ENCODE measurements around the gene VCP. TPM values are rescaled to one million over a fixed set of nuclear protein-coding genes. Genes with fewer than 3 reads are reported as not detected.

Gene VCP
- total RNA-seq, 1 donor from 2014 or later, result 366 TPM

GRCh38 chr9:35051069-35051967, 21.1 kb downstream of the VCP start:
- intact Hi-C loops (cut with micrococcal nuclease), result loop anchor here (1.0 kb wide), 1 partner anchor 152 kb away; no protein-coding TSS in a partner anchor
- peaks cover 57% of the 10 kb centered on the region for H3K36me3 Mint-ChIP-seq (ENCODE audit: low read depth)
- peaks cover 4% of the 10 kb centered on the region for H3K4me1 Mint-ChIP-seq (ENCODE audit: low read depth)
- no peaks in the 10 kb centered on the region for H3K9me3 Mint-ChIP-seq
- peak overlapping the region; percentile 48 for H3K27ac Mint-ChIP-seq
- H3K4me3 Mint-ChIP-seq (ENCODE audit: low read depth), result no peak overlapping the region
- H3K27me3 Mint-ChIP-seq (ENCODE audit: low read depth), result no peaks in the 10 kb centered on the region
- peak; percentile 33 for DNase-seq (ENCODE audit: low spot score)

DNA sequence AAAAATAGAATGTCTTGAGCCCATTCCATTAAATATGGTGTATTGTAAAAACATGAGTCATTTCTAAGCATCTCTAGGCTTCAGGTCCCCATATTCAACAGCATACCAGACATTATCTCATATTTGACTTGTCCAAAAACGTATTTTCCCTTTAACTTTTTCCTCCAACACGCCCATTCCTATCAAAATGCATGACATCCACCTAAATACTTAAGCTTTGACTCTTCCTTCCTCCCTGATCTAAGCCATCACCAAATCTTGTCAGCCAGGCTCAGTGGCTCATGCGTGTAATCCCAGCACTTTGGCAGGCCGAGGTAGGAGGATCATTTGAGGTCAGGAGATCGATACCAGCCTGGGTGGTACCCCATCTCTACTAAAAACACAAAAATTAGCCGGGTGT, 23.9 kb downstream of the VCP start:
- H3K27ac Mint-ChIP-seq, result no peak overlapping the region
- peaks cover 4% of the 10 kb centered on the region for H3K4me1 Mint-ChIP-seq (ENCODE audit: low read depth)
- intact Hi-C loops (cut with micrococcal nuclease), result no loop called here
- H3K9me3 Mint-ChIP-seq, result no peaks in the 10 kb centered on the region
- H3K27me3 Mint-ChIP-seq (ENCODE audit: low read depth), result no peaks in the 10 kb centered on the region
- no peak overlapping the region for H3K4me3 Mint-ChIP-seq (ENCODE audit: low read depth)
- H3K36me3 Mint-ChIP-seq (ENCODE audit: low read depth), result peaks cover 33% of the 10 kb centered on the region
- no peak for DNase-seq (ENCODE audit: low spot score)

GRCh38 chr9:35044071-35044470, 28.4 kb downstream of the VCP start:
- Mint-ChIP-seq H3K36me3 (ENCODE audit: low read depth) (peaks cover 10% of the 10 kb centered on the region), H3K4me3 (ENCODE audit: low read depth) (no peak overlapping the region), H3K4me1 (ENCODE audit: low read depth) (no peaks in the 10 kb centered on the region), H3K27me3 (ENCODE audit: low read depth) (no peaks in the 10 kb centered on the region), H3K27ac (no peak overlapping the region), H3K9me3 (no peaks in the 10 kb centered on the region)
- intact Hi-C loops (cut with micrococcal nuclease), result no loop called here
- no peak for DNase-seq (ENCODE audit: low spot score)

DNA sequence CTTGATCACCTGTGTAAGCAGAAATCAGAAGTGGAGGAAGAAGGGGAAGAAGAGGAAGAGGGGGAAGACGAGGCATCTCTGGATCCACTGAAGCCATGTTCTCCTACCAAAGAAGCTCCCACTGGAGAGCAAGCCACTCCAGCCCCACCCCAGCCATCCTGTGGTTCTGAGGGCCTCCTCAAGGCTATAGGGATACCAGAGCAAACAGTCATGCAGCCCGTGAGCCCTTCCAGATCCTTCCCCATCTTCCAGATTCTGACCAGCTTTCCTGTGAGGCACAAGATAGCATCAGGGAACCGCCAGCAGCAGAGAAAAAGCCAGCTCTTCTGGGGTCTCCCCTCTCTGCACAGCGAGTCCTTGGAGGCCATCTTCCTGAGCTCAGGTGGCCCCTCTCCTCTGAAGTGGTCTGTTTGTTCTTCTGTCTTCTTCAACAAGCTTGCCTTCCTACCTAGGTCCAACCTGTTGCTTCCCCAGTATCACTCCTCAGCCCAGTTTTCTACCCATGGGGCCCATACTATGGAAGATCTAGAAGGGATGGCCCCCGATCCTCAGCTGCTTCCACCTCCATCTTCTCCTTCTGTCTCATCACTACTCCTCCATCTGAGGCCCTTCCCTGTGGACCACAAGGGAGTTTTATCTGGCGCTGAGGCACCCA, 29.4 kb downstream of the VCP start:
- no peak overlapping the region for H3K4me3 Mint-ChIP-seq (ENCODE audit: low read depth)
- H3K27ac Mint-ChIP-seq, result no peak overlapping the region
- no peaks in the 10 kb centered on the region for H3K4me1 Mint-ChIP-seq (ENCODE audit: low read depth)
- DNase-seq (ENCODE audit: low spot score), result no peak
- no peaks in the 10 kb centered on the region for H3K36me3 Mint-ChIP-seq (ENCODE audit: low read depth)
- intact Hi-C loops (cut with micrococcal nuclease), result no loop called here
- H3K9me3 Mint-ChIP-seq, result no peaks in the 10 kb centered on the region
- H3K27me3 Mint-ChIP-seq (ENCODE audit: low read depth), result no peaks in the 10 kb centered on the region

- no peak for DNase-seq (ENCODE audit: low spot score)
- no peak overlapping the region for H3K27ac Mint-ChIP-seq
Observed at GRCh38 chr9:35042081-35042604, 30.3 kb downstream of the VCP start.

DNA sequence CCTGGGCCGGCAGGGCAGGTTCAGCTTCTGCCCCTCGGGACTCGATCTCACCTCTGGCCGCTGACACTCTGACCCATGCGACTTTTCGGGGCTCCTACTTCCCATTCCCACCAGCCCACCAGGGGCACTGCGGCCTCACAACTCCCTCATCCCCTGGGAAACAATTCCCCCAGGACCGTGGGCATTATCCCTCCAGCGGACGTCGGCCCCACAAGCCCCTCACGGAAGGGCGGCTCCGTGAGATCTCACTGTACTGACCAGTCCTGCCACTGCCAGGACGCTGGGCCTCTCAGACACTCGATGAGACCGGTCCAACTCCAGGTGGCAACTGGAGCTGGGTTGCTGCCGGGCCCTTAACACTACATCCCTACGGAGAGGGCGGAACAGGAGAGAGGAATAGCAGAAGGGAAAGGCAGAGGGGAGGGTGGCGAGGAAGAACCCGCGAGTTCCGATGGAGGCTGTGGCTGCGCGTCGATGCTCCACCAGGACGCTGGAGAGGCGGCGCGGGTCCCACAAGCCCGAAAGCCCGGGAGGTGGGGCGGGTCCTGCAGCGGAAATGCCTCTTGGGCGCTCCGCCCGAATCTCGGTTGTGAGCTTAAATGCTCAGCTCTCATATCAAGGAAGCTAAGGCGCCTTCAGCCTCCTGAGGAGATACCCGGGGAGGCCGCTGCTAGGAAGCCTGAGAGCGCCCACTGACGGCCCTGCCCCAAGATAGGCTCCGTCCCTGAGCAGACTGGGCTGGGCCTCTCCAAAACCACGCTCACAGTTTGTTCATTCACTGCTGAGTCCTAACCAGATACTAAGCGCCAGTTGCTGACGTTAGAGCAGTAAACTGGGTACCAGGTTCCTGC, 36.3 kb downstream of the VCP start:
- H3K4me1 Mint-ChIP-seq (ENCODE audit: low read depth), result peaks cover 5% of the 10 kb centered on the region
- peaks cover 4% of the 10 kb centered on the region for H3K36me3 Mint-ChIP-seq (ENCODE audit: low read depth)
- no peaks in the 10 kb centered on the region for H3K9me3 Mint-ChIP-seq
- intact Hi-C loops (cut with micrococcal nuclease), result loop anchor here (5.0 kb wide), 1 partner anchor 34 kb away; no protein-coding TSS in a partner anchor
- H3K27ac Mint-ChIP-seq, result peak overlapping the region; percentile 70
- H3K27me3 Mint-ChIP-seq (ENCODE audit: low read depth), result no peaks in the 10 kb centered on the region
- peak overlapping the region; percentile 63 for H3K4me3 Mint-ChIP-seq (ENCODE audit: low read depth)
- peak; percentile 56 for DNase-seq (ENCODE audit: low spot score)

More at GRCh38 chr9:35042081-35042604, 30.3 kb downstream of the VCP start:
- H3K9me3 Mint-ChIP-seq, result no peaks in the 10 kb centered on the region
- no peak overlapping the region for H3K4me3 Mint-ChIP-seq (ENCODE audit: low read depth)
- H3K36me3 Mint-ChIP-seq (ENCODE audit: low read depth), result no peaks in the 10 kb centered on the region
- no peaks in the 10 kb centered on the region for H3K27me3 Mint-ChIP-seq (ENCODE audit: low read depth)
- intact Hi-C loops (cut with micrococcal nuclease), result no loop called here
- H3K4me1 Mint-ChIP-seq (ENCODE audit: low read depth), result no peaks in the 10 kb centered on the region

DNA sequence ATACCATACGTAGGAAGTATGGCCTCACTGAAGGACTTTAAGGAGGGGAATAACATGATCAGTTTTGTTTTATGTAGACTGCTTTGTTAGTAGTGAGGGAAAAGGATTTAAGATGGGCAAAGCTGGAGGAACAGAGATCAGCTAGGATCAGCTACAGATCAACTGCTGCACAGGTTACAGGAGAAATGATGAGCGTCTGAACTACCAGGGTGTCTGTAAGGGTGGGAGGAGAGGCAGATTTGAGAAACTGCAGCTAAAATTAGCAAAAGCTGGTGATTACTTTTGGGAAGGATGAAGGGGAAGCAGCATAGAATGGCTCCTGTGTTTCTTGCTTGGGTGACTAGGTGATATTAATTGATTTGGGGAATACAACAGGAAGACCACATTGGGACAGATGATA, 39.3 kb downstream of the VCP start:
- H3K4me3 Mint-ChIP-seq (ENCODE audit: low read depth), result no peak overlapping the region
- no peaks in the 10 kb centered on the region for H3K27me3 Mint-ChIP-seq (ENCODE audit: low read depth)
- intact Hi-C loops (cut with micrococcal nuclease), result no loop called here
- H3K36me3 Mint-ChIP-seq (ENCODE audit: low read depth), result peaks cover 4% of the 10 kb centered on the region
- no peak overlapping the region for H3K27ac Mint-ChIP-seq
- peaks cover 9% of the 10 kb centered on the region for H3K4me1 Mint-ChIP-seq (ENCODE audit: low read depth)
- H3K9me3 Mint-ChIP-seq, result no peaks in the 10 kb centered on the region
- DNase-seq (ENCODE audit: low spot score), result no peak

GRCh38 chr9:35029852-35030251, 42.6 kb downstream of the VCP start:
- intact Hi-C loops (cut with micrococcal nuclease), result no loop called here
- H3K4me1 Mint-ChIP-seq (ENCODE audit: low read depth), result peaks cover 16% of the 10 kb centered on the region
- DNase-seq (ENCODE audit: low spot score), result no peak

DNA sequence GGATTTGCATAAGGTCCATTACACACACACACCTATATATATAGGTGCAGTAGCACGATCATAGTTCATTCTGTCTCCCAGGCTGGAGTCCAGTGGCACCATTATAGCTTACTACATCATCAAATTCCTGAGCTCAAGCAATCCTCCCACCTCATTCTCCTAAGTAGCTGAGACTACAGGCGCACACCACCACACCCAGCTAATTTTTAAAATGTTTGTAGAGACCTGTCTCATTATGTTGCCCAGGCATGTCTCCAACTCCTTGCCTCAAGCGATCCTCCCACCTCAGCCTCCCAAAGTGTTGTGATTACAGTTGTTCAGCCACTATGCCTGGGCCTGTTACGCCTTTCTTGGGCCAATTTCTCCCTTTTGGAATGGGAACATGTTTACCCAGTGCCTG, 43.2 kb downstream of the VCP start:
- peaks cover 16% of the 10 kb centered on the region for H3K4me1 Mint-ChIP-seq (ENCODE audit: low read depth)
- intact Hi-C loops (cut with micrococcal nuclease), result no loop called here
- no peaks in the 10 kb centered on the region for H3K27me3 Mint-ChIP-seq (ENCODE audit: low read depth)
- H3K36me3 Mint-ChIP-seq (ENCODE audit: low read depth), result no peaks in the 10 kb centered on the region
- no peaks in the 10 kb centered on the region for H3K9me3 Mint-ChIP-seq
- no peak overlapping the region for H3K4me3 Mint-ChIP-seq (ENCODE audit: low read depth)
- DNase-seq (ENCODE audit: low spot score), result no peak
- H3K27ac Mint-ChIP-seq, result no peak overlapping the region

More at GRCh38 chr9:35029852-35030251, 42.6 kb downstream of the VCP start:
- H3K9me3 Mint-ChIP-seq, result no peaks in the 10 kb centered on the region
- no peaks in the 10 kb centered on the region for H3K36me3 Mint-ChIP-seq (ENCODE audit: low read depth)
- H3K4me3 Mint-ChIP-seq (ENCODE audit: low read depth), result no peak overlapping the region
- H3K27ac Mint-ChIP-seq, result no peak overlapping the region
- no peaks in the 10 kb centered on the region for H3K27me3 Mint-ChIP-seq (ENCODE audit: low read depth)

DNA sequence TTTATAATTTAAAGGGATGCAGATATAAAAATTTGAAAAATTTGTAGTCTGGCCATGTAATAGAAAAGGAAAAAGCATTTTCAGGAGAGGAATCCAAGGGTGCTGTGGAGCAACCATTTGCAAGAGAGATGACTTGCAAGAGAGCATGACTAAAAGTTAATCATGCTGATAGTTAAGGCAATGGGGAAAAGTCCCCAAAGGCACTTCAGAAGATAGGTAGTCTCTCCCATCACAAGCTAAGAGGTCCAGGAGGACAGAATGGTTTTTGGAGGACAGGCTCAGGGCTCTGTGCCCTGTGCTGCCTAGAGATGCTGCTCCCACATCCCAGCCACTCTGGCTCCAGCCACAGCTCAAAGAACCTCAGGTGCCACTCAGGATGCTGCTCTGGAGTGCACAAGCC, 44.1 kb downstream of the VCP start:
- no peaks in the 10 kb centered on the region for H3K27me3 Mint-ChIP-seq (ENCODE audit: low read depth)
- no peak overlapping the region for H3K27ac Mint-ChIP-seq
- no peak overlapping the region for H3K4me3 Mint-ChIP-seq (ENCODE audit: low read depth)
- intact Hi-C loops (cut with micrococcal nuclease), result no loop called here
- peaks cover 3% of the 10 kb centered on the region for H3K36me3 Mint-ChIP-seq (ENCODE audit: low read depth)
- no peak for DNase-seq (ENCODE audit: low spot score)
- H3K9me3 Mint-ChIP-seq, result no peaks in the 10 kb centered on the region
- H3K4me1 Mint-ChIP-seq (ENCODE audit: low read depth), result peaks cover 19% of the 10 kb centered on the region

DNA sequence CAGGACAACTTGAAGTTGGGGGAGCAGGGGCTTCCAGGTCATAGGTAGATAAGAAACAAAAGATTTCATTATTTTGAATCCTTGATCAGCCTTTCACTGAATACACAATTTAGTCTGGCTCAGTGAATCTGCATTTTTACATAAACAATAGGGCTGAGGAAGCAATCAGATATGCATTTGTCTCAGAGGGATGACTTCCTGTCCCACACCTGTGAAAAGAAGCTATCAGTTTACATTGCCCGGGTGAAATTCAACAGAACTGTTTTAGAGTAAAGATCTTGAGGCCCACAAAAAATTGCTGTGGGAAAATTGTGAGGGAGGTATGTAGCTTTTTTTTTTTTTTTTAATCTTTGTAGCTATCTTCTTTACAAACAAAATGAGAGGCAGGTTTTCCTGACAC, 44.6 kb downstream of the VCP start:
- Mint-ChIP-seq H3K4me3 (ENCODE audit: low read depth) (no peak overlapping the region), H3K27ac (no peak overlapping the region), H3K9me3 (no peaks in the 10 kb centered on the region), H3K27me3 (ENCODE audit: low read depth) (no peaks in the 10 kb centered on the region), H3K4me1 (ENCODE audit: low read depth) (peaks cover 21% of the 10 kb centered on the region), H3K36me3 (ENCODE audit: low read depth) (peaks cover 3% of the 10 kb centered on the region)
- DNase-seq (ENCODE audit: low spot score), result no peak
- intact Hi-C loops (cut with micrococcal nuclease), result no loop called here

DNA sequence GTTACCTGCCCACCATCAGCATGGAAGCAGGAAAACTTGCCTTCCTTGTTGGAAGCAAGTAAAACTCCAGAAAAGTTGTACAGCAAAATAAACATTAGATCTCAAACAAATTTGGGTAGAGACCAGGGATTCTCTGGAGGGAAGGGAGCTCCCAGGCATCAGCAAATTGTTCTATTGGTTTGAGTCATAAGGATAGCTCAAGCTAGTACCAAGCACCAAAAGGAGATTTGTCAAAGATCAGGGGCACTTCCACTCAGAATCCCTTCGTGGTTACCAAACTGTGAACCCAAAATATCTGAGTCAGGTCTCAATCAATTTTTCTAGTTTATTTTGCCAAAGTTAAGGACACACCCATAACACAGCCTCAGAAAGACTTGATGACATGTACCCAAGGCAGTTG, 45.1 kb downstream of the VCP start:
- Mint-ChIP-seq H3K4me3 (ENCODE audit: low read depth) (no peak overlapping the region), H3K27me3 (ENCODE audit: low read depth) (no peaks in the 10 kb centered on the region), H3K4me1 (ENCODE audit: low read depth) (peaks cover 21% of the 10 kb centered on the region), H3K27ac (no peak overlapping the region), H3K36me3 (ENCODE audit: low read depth) (peaks cover 3% of the 10 kb centered on the region), H3K9me3 (no peaks in the 10 kb centered on the region)
- no peak for DNase-seq (ENCODE audit: low spot score)
- intact Hi-C loops (cut with micrococcal nuclease), result no loop called here

Measured in activated T-helper 2 cell treated with anti-CD3 and anti-CD28 coated beads, Interferon-gamma antibody, Interleukin-2, Interleukin-4, amounts not matched to agents 10 μg/mL and 5 μg/mL and 100 μg/mL, durations not matched to agents 14 hours and 24 hours and 36 hours (primary cell).